HEK293 (cell line): ENCODE data around the gene LIG3.

Source experiments
- CTCF ChIA-PET: fragments of 350-600 bp; formaldehyde crosslinking; extraction: SDS; loops from one replicate; lab custom pipeline; 2021; ENCODE audit warnings: antibody characterized with exemption; lab: Yijun Ruan, JAX
- POLR2A ChIA-PET: fragments of 300-600 bp; formaldehyde crosslinking; extraction: SDS; loops from one replicate; lab custom pipeline; 2020; ENCODE audit warnings: antibody characterized with exemption, inconsistent platforms; lab: Yijun Ruan, JAX
- H3K27ac ChIP-seq: fragments of 200-500 bp; sonication (Bioruptor generic); 2 replicates; pipeline ENCODE4 v1.5.1; 2014; ENCODE audit warnings: low read depth, low read length, control low read depth, inconsistent platforms; ENCODE audit errors: extremely low read depth
- H3K36me3 ChIP-seq, 2 experiments: fragments of 200-500 bp in 1 of 2; sonication (Bioruptor generic) in 1 of 2; 1 replicate in 1 of 2; 2 replicates in 1 of 2; pipeline ENCODE4 v1.5.1; 2014 to 2017; ENCODE audit warnings: inconsistent platforms in 2 of 2, low read length in 2 of 2; ENCODE audit not compliant: control insufficient read depth in 2 of 2, insufficient read depth in 1 of 2
- H3K4me1 ChIP-seq: fragments of 200-500 bp; sonication (Bioruptor generic); 2 replicates; pipeline ENCODE4 v1.5.1; 2014; ENCODE audit warnings: mild to moderate bottlenecking, low read length, inconsistent platforms; ENCODE audit not compliant: control insufficient read depth, insufficient read depth
- H3K4me3 ChIP-seq: 2 replicates; pipeline ENCODE4 v1.5.1; 2011; ENCODE audit warnings: low read depth, mild to moderate bottlenecking, control low read depth, low read length, moderate library complexity
- H3K9me3 ChIP-seq: fragments of 200-500 bp; sonication (Bioruptor generic); 2 replicates; pipeline ENCODE4 v1.5.1; 2014; ENCODE audit warnings: low read depth, low read length, inconsistent platforms; ENCODE audit not compliant: control insufficient read depth, insufficient read depth
- GLI4 ChIP-seq: fragments of 450-650 bp; formaldehyde crosslinking; IDR thresholded peaks from 2 replicates; pipeline ENCODE4 v1.5.1; 2016; ENCODE audit warnings: missing biosample characterization, missing genetic modification characterization
- GLIS1 ChIP-seq: fragments of 450-650 bp; formaldehyde crosslinking; IDR thresholded peaks from 2 replicates; pipeline ENCODE4 v1.5.1; 2016; ENCODE audit warnings: missing biosample characterization, missing genetic modification characterization
- KLF10 ChIP-seq: fragments of 450-650 bp; IDR thresholded peaks from 2 replicates; pipeline ENCODE4 v1.5.1; 2018; ENCODE audit warnings: missing biosample characterization, mild to moderate bottlenecking, missing genetic modification characterization
- KLF9 ChIP-seq: fragments of 450-650 bp; formaldehyde crosslinking; IDR thresholded peaks from 2 replicates; pipeline ENCODE4 v1.5.1; 2016; ENCODE audit warnings: missing biosample characterization, missing genetic modification characterization, low read depth
- SP7 ChIP-seq: fragments of 450-650 bp; formaldehyde crosslinking; IDR thresholded peaks from 2 replicates; pipeline ENCODE4 v1.5.1; 2016; ENCODE audit warnings: missing biosample characterization, missing genetic modification characterization
- WT1 ChIP-seq: fragments of 450-650 bp; formaldehyde crosslinking; IDR thresholded peaks from 2 replicates; pipeline ENCODE4 v1.5.1; 2016; ENCODE audit warnings: missing biosample characterization, missing genetic modification characterization
- ZIC2 ChIP-seq: fragments of 450-650 bp; formaldehyde crosslinking; IDR thresholded peaks from 2 replicates; pipeline ENCODE4 v1.5.1; 2016; ENCODE audit warnings: missing biosample characterization, missing genetic modification characterization
- ZNF138 ChIP-seq: fragments of 450-650 bp; formaldehyde crosslinking; IDR thresholded peaks from 2 replicates; pipeline ENCODE4 v1.5.1; 2016; ENCODE audit warnings: missing biosample characterization, missing genetic modification characterization, borderline replicate concordance
- ZNF16 ChIP-seq: fragments of 450-650 bp; formaldehyde crosslinking; IDR thresholded peaks from 2 replicates; pipeline ENCODE4 v1.5.1; 2016; ENCODE audit warnings: low read depth, missing biosample characterization, missing genetic modification characterization
- ZNF174 ChIP-seq: fragments of 450-650 bp; formaldehyde crosslinking; IDR thresholded peaks from 2 replicates; pipeline ENCODE4 v1.5.0; 2017; ENCODE audit warnings: missing biosample characterization, mild to moderate bottlenecking, missing genetic modification characterization
- ZNF202 ChIP-seq: fragments of 450-650 bp; formaldehyde crosslinking; IDR thresholded peaks from 2 replicates; pipeline ENCODE4 v1.5.1; 2016; ENCODE audit warnings: missing biosample characterization, missing genetic modification characterization, borderline replicate concordance
- ZNF324 ChIP-seq: fragments of 450-650 bp; formaldehyde crosslinking; IDR thresholded peaks from 2 replicates; pipeline ENCODE4 v1.5.1; 2016; ENCODE audit warnings: missing biosample characterization, missing genetic modification characterization
- ZNF366 ChIP-seq: fragments of 450-650 bp; formaldehyde crosslinking; conservative IDR thresholded peaks from 2 replicates; pipeline ENCODE4 v1.5.1; 2016; ENCODE audit warnings: missing biosample characterization, missing genetic modification characterization
- ZNF501 ChIP-seq: fragments of 450-650 bp; formaldehyde crosslinking; IDR thresholded peaks from 2 replicates; pipeline ENCODE4 v1.5.1; 2016; ENCODE audit warnings: missing biosample characterization, missing genetic modification characterization
- ZNF560 ChIP-seq: fragments of 450-650 bp; formaldehyde crosslinking; IDR thresholded peaks from 2 replicates; pipeline ENCODE4 v1.5.1; 2017; ENCODE audit warnings: missing biosample characterization, missing genetic modification characterization, borderline replicate concordance
- ZNF610 ChIP-seq: fragments of 450-650 bp; formaldehyde crosslinking; IDR thresholded peaks from 2 replicates; pipeline ENCODE4 v1.5.1; 2016; ENCODE audit warnings: missing biosample characterization, missing genetic modification characterization, borderline replicate concordance
- ZNF660 ChIP-seq: fragments of 450-650 bp; IDR thresholded peaks from 2 replicates; pipeline ENCODE4 v1.5.1; 2018; ENCODE audit warnings: missing biosample characterization, mild to moderate bottlenecking, missing genetic modification characterization
- ZNF664 ChIP-seq: fragments of 450-650 bp; formaldehyde crosslinking; IDR thresholded peaks from 2 replicates; pipeline ENCODE4 v1.5.1; 2016; ENCODE audit warnings: missing biosample characterization, missing genetic modification characterization
- ZNF707 ChIP-seq: fragments of 450-650 bp; formaldehyde crosslinking; IDR thresholded peaks from 2 replicates; pipeline ENCODE4 v1.5.1; 2016; ENCODE audit warnings: missing biosample characterization, missing genetic modification characterization
- ZNF837 ChIP-seq: fragments of 450-650 bp; formaldehyde crosslinking; IDR thresholded peaks from 2 replicates; pipeline ENCODE4 v1.5.1; 2016; ENCODE audit warnings: missing biosample characterization, missing genetic modification characterization
- ZXDB ChIP-seq: fragments of 450-650 bp; formaldehyde crosslinking; IDR thresholded peaks from 2 replicates; pipeline ENCODE4 v1.5.1; 2016; ENCODE audit warnings: missing biosample characterization, missing genetic modification characterization
- TF ChIP-seq, protein P1 (sequence below): fragments of 450-650 bp; IDR thresholded peaks from 2 replicates; pipeline ENCODE4 v1.5.1; 2018; ENCODE audit warnings: missing biosample characterization, mild to moderate bottlenecking, missing genetic modification characterization
- TF ChIP-seq, protein P2 (sequence below): fragments of 450-650 bp; formaldehyde crosslinking; IDR thresholded peaks from 2 replicates; pipeline ENCODE4 v1.5.1; 2016; ENCODE audit warnings: missing biosample characterization, missing genetic modification characterization
- TF ChIP-seq, protein P3 (sequence below): fragments of 450-650 bp; formaldehyde crosslinking; conservative IDR thresholded peaks from 2 replicates; pipeline ENCODE4 v1.5.1; 2016; ENCODE audit warnings: low read depth, missing biosample characterization, missing genetic modification characterization
- TF ChIP-seq, protein P4 (sequence below): fragments of 450-650 bp; IDR thresholded peaks from 2 replicates; pipeline ENCODE4 v1.5.1; 2018; ENCODE audit warnings: missing biosample characterization, missing genetic modification characterization
- TF ChIP-seq, protein P5 (sequence below): fragments of 450-650 bp; formaldehyde crosslinking; IDR thresholded peaks from 2 replicates; pipeline ENCODE4 v1.5.1; 2016; ENCODE audit warnings: missing biosample characterization, missing genetic modification characterization

The LIG3 gene

DNA sequence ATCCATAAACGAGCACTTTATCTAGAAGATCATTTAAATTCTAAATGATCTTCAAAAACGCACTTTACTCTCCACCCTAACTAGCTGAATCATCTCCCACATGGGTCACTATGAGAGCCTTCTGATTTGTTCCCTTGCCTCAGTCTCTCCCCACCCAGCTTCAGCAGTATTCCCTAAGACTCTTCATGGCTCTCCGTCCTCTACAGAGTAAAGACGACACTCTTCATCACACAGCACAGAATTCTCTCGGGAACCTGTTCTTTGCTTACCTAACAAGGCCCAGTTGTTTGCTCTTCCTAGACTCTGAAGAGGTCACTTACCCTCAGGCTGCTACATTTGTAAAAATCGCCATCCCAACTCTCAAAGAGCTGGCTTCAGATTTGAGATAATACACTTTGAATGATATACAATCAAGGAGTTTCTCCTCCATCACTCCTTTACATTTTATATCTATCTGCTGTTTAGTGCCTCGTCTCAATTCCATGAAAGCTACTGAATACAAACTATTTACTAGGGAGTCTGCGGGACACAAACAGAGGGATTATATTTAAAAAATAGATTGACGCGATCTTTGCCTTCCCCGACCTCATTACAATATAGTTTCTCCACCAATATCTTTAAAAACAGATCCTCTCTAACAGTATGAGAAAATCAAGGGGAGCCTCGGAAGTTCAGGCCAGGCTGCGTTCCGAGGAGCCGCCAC lies 511 bp upstream of the LIG3 start (continued):
- TF ChIP-seq ZNF501 (tag by site-specific recombination) (no peak), WT1 (tag by site-specific recombination) (peak; percentile 14; the same call in 1 of the 2 replicates), SP7 (tag by site-specific recombination) (peak; percentile 63), ZNF660 (tag by site-specific recombination) (peak; percentile 95), ZNF366 (tag by site-specific recombination) (0 out of 2 replicates have a peak, but pooled peaks have one; percentile 13)

DNA sequence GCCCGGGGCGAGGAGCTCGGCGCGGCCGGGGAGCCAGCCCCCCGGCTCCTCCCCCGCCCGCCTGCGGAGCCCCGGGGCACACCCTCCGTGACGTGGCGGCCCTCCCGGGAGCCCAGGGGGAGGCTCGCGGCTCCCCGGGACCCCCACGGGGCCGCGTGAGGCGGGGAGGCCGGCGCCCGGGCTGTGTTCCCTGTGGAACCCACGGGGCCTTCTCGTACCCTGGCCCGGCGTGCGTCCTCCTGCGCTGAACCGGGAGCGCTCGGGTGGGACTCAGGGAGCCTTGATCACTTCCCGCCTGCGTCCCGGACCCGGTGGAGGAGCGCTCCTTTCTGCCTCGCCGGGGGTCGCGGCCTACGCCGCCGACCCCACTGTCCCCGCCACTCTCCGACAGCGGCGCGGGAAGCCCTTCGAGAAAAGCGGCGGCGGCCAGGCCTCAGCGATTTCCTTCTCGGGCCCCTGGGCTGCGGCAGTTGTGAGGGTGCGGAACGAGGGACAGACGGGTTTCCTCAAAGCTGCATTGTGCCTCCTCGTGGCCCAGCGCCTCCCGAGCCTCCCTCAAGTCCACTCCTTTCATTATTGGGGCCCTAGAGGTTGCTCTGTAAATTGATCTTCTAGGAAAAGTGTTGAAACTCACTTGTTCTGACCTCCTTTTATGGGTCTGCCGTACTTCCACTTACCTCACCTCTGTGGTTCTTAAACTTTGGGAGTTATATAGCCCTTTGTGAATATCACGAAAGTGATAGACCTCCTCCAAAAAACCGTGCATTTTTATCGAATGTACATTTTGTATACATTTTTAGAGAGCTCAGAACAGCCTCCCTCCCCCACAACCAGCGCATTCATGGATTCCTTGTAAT lies 597 bp downstream of the LIG3 start:
- H3K9me3 ChIP-seq = no peaks in the 10 kb centered on the region
- ChIA-PET POLR2A (interaction anchor here (1.1 to 1.6 kb wide), 4 partner anchors 12 to 82 kb away, joined by 3 to 5 read pairs (median 4); partner anchors contain the start of genes CCT6B, RFFL and ZNF830), CTCF (interaction anchor here (0.6 to 2.4 kb wide), 5 partner anchors 118 to 561 kb away, joined by 3 to 12 read pairs (median 3); partner anchors contain the start of gene RAD51D)
- peaks cover 20 to 30% of the 10 kb centered on the region in 2 experiments for H3K36me3 ChIP-seq
- H3K4me1 ChIP-seq = peaks cover 10% of the 10 kb centered on the region
- H3K4me3 ChIP-seq = peak overlapping the region; percentile 84
- H3K27ac ChIP-seq = peak overlapping the region; percentile 94
- TF ChIP-seq, protein P1, sequence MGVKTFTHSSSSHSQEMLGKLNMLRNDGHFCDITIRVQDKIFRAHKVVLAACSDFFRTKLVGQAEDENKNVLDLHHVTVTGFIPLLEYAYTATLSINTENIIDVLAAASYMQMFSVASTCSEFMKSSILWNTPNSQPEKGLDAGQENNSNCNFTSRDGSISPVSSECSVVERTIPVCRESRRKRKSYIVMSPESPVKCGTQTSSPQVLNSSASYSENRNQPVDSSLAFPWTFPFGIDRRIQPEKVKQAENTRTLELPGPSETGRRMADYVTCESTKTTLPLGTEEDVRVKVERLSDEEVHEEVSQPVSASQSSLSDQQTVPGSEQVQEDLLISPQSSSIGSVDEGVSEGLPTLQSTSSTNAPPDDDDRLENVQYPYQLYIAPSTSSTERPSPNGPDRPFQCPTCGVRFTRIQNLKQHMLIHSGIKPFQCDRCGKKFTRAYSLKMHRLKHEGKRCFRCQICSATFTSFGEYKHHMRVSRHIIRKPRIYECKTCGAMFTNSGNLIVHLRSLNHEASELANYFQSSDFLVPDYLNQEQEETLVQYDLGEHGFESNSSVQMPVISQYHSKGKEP (tag by site-specific recombination) = no peak
- TF ChIP-seq KLF9 (tag by site-specific recombination) (no peak), ZNF560 (no peak), ZNF610 (tag by site-specific recombination) (no peak), ZNF664 (tag by site-specific recombination) (no peak), ZNF138 (tag by site-specific recombination) (no peak), ZXDB (tag by site-specific recombination) (peak; percentile 56), ZNF707 (no peak), GLI4 (no peak), ZNF202 (tag by site-specific recombination) (no peak), GLIS1 (peak; percentile 80), ZNF324 (tag by site-specific recombination) (no peak), ZIC2 (tag by site-specific recombination) (peak; percentile 74), ZNF174 (no peak), KLF10 (tag by site-specific recombination) (0 out of 2 replicates have a peak, but pooled peaks have one; percentile 48), ZNF16 (tag by site-specific recombination) (no peak), ZNF837 (no peak)
- TF ChIP-seq, protein P2, sequence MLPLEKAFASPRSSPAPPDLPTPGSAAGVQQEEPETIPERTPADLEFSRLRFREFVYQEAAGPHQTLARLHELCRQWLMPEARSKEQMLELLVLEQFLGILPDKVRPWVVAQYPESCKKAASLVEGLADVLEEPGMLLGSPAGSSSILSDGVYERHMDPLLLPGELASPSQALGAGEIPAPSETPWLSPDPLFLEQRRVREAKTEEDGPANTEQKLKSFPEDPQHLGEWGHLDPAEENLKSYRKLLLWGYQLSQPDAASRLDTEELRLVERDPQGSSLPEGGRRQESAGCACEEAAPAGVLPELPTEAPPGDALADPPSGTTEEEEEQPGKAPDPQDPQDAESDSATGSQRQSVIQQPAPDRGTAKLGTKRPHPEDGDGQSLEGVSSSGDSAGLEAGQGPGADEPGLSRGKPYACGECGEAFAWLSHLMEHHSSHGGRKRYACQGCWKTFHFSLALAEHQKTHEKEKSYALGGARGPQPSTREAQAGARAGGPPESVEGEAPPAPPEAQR = no peak
- TF ChIP-seq, protein P3, sequence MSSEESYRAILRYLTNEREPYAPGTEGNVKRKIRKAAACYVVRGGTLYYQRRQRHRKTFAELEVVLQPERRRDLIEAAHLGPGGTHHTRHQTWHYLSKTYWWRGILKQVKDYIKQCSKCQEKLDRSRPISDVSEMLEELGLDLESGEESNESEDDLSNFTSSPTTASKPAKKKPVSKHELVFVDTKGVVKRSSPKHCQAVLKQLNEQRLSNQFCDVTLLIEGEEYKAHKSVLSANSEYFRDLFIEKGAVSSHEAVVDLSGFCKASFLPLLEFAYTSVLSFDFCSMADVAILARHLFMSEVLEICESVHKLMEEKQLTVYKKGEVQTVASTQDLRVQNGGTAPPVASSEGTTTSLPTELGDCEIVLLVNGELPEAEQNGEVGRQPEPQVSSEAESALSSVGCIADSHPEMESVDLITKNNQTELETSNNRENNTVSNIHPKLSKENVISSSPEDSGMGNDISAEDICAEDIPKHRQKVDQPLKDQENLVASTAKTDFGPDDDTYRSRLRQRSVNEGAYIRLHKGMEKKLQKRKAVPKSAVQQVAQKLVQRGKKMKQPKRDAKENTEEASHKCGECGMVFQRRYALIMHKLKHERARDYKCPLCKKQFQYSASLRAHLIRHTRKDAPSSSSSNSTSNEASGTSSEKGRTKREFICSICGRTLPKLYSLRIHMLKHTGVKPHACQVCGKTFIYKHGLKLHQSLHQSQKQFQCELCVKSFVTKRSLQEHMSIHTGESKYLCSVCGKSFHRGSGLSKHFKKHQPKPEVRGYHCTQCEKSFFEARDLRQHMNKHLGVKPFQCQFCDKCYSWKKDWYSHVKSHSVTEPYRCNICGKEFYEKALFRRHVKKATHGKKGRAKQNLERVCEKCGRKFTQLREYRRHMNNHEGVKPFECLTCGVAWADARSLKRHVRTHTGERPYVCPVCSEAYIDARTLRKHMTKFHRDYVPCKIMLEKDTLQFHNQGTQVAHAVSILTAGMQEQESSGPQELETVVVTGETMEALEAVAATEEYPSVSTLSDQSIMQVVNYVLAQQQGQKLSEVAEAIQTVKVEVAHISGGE (tag by site-specific recombination) = peak; percentile 61
- TF ChIP-seq, protein P4, sequence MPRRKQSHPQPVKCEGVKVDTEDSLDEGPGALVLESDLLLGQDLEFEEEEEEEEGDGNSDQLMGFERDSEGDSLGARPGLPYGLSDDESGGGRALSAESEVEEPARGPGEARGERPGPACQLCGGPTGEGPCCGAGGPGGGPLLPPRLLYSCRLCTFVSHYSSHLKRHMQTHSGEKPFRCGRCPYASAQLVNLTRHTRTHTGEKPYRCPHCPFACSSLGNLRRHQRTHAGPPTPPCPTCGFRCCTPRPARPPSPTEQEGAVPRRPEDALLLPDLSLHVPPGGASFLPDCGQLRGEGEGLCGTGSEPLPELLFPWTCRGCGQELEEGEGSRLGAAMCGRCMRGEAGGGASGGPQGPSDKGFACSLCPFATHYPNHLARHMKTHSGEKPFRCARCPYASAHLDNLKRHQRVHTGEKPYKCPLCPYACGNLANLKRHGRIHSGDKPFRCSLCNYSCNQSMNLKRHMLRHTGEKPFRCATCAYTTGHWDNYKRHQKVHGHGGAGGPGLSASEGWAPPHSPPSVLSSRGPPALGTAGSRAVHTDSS = no peak
- TF ChIP-seq, protein P5, sequence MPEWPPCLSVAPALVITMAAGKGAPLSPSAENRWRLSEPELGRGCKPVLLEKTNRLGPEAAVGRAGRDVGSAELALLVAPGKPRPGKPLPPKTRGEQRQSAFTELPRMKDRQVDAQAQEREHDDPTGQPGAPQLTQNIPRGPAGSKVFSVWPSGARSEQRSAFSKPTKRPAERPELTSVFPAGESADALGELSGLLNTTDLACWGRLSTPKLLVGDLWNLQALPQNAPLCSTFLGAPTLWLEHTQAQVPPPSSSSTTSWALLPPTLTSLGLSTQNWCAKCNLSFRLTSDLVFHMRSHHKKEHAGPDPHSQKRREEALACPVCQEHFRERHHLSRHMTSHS (tag by site-specific recombination) = no peak
